NB4 (cell line): ENCODE data around the gene SLC1A5.

Experiments used
- CTCF ChIP-seq: IDR thresholded peaks from one replicate; pipeline ENCODE4 v1.5.1; 2012; ENCODE audit warnings: low read depth, low read length
- POLR2A ChIP-seq: IDR thresholded peaks from 2 replicates; pipeline ENCODE4 v1.6.1; 2011; ENCODE audit warnings: mild to moderate bottlenecking; ENCODE audit not compliant: insufficient read length; ENCODE audit errors: extremely low read depth

DNA sequence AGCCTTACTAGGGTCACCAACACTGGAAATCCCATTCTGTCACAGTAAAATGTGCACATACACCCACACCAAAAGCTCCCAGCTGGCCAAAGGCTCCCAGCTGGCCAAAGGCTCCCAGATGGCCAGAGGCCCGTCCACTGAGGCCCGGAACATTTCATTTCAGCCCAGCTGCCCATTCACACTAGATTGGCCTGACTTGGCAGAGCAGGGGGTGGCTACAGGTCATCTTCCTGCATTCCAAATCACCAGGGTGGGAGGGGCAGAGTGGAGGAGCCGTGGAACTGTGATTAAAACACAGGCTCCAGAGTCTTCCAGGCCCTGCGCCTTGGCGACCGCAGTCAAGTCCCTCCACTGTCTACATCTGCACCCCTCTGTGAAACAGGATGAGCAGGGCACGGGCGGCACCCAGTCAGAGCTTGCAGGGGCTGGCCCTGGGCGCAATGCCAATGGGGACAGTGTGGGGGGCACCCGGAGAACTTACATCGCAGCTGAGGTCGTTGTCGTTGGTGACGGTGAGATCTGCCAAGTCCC, 61.4 kb downstream of the SLC1A5 start:
- no peak for TF ChIP-seq POLR2A
- TF ChIP-seq CTCF: no peak
